Bone marrow (tissue), 2 donors: Measurements from ENCODE around the gene MAL.

Experiments used
- DNase-seq, 2 donors: peaks; one replicate each; lab custom pipeline; 2025; lab: John Stamatoyannopoulos, UW

Gene MAL

GRCh38 chr2:95025406-95026319, at the start of gene MAL:
TSS of gene MAL (plus strand) at chr2:95025708. CDS start at chr2:95025793, 85 bp downstream.
- no peak for DNase-seq

- no peak for DNase-seq
These were observed 47.7 kb upstream of the MAL start for GRCh38 chr2:94977826-94978225.

GRCh38 chr2:94978917-94979316, 46.6 kb upstream of the MAL start:
- no peak for DNase-seq

- no peak for DNase-seq
These were observed 45.8 kb upstream of the MAL start for GRCh38 chr2:94979406-94980375.

- no peak for DNase-seq
These were observed 45.1 kb upstream of the MAL start for GRCh38 chr2:94980406-94980805.

GRCh38 chr2:94982156-94982555, 43.4 kb upstream of the MAL start:
- DNase-seq: no peak

- DNase-seq: no peak
These were observed 42.8 kb upstream of the MAL start for GRCh38 chr2:94982675-94983074.

- no peak for DNase-seq
These were observed 40.4 kb upstream of the MAL start for GRCh38 chr2:94984964-94985575.

GRCh38 chr2:94985636-94986035, 39.9 kb upstream of the MAL start:
- no peak for DNase-seq

GRCh38 chr2:94986392-94986963, 39.0 kb upstream of the MAL start:
- no peak for DNase-seq

- DNase-seq: no peak
These were observed 38.2 kb upstream of the MAL start for GRCh38 chr2:94987074-94988020.

- DNase-seq: no peak
These were observed 34.6 kb upstream of the MAL start for GRCh38 chr2:94990956-94991355.

- DNase-seq: no peak
These were observed 33.1 kb upstream of the MAL start for GRCh38 chr2:94992360-94992759.

- DNase-seq: no peak
These were observed 32.1 kb upstream of the MAL start for GRCh38 chr2:94993176-94994062.

- no peak for DNase-seq
These were observed 31.2 kb upstream of the MAL start for GRCh38 chr2:94994063-94994913.

GRCh38 chr2:94994914-94995552, 30.5 kb upstream of the MAL start:
- no peak for DNase-seq

GRCh38 chr2:94995553-94996304, 29.8 kb upstream of the MAL start:
- no peak for DNase-seq
